IPS-NIHi11 (cell line): ENCODE measurements around the gene EHD4.

ENCODE experiments used
- DNase-seq: peaks from one replicate; pipeline ENCODE4 v3.0.0; 2012; ENCODE audit warnings: mixed read lengths, low spot score

EHD4 gene

GRCh38 chr15:41980654-41981323 is 8.4 kb upstream of the EHD4 start:
- DNase-seq: no peak

GRCh38 chr15:41979493-41980266 is 7.3 kb upstream of the EHD4 start:
- DNase-seq: no peak

DNA sequence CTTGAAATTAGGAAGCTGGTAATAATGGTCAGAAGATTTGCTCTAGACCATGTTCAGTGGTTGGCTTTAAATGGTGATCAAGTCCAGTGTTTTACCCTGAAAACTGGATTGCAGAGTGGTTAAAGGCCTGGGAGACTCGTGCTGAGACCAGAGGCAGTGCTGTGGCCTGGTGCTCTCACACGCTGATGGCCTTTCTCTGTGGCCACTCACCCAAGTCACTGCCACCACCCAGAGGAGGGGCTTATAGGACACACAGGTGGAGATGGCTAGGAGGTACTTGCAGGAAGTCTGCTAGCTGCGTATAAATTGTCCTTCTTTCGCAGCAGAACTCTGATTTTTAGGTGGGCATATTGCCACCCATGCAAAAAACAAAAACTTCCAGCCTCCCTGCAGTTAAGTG is 6.2 kb upstream of the EHD4 start:
- DNase-seq: no peak

- no peak for DNase-seq
Measured at GRCh38 chr15:41977757-41978383, 5.5 kb upstream of the EHD4 start.

- DNase-seq: no peak
Measured at GRCh38 chr15:41975669-41976068, 3.3 kb upstream of the EHD4 start.

DNA sequence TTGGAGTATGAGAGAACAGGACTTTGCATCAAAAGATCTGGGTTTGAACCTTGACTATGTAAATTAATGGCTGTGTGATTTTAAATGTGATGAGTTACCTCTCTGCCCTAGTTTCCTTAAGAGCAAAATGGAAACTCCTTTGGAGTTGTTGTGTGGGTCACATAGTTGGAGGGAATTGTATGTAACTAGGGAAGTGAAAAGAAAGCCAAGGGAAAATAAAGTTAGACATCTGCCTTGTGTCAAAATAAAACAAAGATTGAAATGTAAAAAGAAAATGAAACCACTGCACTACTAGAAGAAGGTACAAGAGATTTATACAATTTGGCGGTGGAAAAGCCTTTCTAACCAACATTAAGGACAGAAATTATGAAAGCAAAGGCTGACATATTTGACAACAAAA is 1.7 kb upstream of the EHD4 start:
- no peak for DNase-seq

DNA sequence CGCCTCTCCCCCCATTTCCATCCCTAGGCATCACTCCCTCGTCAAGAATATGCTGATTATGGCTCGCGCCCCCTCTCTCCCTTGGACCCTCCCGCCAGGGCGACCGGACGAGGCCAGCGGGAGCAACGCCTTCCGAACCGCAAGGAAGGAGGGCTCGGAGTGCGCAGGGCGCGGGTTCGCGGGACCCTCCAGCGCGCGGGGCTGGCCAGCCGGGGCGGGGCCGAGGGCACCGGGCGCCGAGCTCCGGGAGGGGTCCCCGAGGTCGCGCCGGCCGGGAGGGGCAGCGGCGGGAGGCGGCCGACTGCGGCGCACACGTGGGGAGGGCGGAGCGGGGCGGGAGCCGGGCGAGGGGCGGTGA is 483 bp downstream of the EHD4 start:
- peak; percentile 62 for DNase-seq

DNA sequence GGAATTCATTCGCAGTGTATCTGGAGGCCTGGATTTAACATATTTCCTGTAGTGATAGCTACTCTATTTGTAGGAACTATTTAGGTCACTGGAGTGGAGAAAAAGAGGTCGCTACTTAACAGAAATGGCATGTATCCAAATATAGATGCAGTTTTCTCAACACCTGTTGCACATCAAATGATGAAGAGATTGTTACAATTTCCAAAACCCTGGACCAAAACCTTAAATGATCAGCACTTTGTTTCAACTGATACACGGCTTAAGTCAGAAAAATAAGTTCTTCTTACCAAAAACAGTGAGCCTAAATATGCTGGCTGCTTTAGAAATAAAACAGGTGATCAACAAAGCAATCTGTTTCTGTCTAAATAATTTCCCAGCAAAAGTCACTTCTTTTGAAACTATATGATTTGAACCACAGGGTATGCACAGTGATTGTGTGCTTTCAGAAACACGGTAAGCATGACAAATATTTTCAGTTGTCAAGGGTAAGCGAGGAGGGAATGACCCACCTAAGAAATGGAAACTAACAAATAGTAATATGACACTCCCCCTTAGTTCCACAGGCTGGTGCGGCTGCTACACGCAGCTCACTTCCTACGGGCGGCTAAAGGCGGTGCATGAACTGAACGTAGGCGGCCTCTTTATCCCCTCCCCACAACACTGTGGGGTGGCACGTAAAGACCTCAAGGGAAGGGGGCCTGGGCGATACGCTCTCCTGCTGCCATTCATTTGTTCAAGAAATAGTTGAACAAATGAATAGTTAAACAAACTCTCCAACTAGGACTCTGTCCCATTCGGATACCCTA is 1.1 kb downstream of the EHD4 start:
- DNase-seq: peak; percentile 52

- no peak for DNase-seq
Measured at GRCh38 chr15:41970456-41970855, 1.9 kb downstream of the EHD4 start.

DNA sequence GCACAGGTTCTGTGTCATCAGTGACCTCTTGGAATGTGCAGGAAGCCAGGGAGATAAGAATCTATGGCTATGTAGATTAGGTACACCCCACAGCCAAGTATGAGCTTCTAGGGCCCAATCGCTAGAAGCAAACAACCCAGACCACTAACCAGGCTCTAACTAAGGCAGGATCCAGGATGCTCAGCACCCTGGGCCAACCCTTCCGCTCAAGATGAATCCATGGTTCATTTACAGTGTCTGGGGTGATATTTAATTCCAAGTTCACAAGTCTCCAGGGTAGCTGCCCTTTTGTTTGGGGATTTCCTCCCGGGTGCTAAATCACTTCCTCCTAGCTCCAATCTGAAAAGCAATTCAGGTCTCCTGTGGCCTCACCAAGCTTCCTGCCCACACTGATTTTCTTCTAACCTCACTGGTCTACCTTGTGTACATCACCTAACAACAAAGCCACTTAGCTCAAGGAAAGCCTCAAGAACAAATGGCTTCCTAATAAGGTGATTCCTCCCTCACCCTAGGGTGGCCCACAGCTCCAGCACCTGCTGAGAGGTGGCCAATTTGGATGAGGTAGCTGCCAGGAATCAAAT is 2.4 kb downstream of the EHD4 start:
- no peak for DNase-seq

- DNase-seq: no peak
Measured at GRCh38 chr15:41968701-41969100, 3.7 kb downstream of the EHD4 start.

DNA sequence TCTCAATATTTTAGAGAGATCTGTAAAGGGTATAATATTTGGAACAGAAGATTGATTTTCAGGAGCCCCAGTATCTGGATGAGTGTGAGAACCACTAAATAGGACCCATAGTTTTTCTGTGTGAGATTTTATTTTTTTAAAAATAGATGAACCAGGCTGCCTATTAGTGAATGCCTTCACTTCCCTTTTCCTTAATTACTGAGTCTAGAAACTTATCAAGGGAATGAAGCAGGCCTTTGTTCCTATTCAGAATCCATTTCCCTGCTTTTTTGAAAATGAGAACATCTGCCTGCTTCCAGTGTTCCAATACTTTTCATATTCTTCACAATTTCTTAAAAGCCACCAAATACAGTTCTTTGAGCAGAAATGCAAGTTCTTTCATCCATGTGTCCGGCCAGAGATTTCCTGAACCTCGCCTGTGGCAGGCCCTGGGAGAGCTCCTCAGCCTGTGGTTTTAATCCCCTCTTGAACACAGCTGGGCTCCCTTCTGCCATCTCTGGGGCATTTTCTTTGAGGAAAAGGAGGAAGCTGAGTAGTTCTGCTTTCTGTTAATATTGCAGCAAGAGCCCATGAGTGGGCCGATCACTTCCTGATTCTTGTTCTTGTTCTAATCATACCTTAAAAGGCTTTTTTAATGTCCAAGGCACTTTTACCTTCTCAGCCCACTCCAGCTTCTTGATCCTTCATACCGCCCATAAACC is 4.7 kb downstream of the EHD4 start:
- DNase-seq: no peak

DNA sequence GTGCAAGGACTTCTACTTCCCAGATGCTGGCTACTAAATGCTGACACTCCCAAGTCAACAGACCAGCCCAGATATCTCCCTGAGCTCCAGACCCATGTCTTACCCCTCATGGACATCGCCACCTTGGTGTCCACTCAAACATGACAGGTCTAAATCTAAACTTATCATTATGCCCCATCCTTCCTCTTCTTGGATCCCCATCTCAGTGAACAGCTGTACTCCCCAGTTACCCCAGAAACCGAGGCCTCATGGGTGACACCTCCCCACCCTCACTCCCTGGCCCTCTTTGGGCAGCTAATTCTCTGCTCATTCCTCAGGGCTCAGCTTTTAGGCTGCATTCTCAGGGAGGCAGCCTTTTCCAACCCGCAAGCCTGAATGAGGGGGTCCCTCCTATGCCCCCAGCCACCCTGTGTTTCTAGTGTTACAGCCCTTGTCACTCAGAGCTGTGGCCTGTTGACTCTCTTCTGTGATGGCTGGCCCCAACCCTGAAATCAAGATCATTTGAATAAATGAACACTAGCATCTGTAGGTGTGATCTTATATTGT is 5.4 kb downstream of the EHD4 start:
- no peak for DNase-seq

GRCh38 chr15:41966414-41966812 is 5.9 kb downstream of the EHD4 start:
- DNase-seq: no peak

- no peak for DNase-seq
Measured at GRCh38 chr15:41965441-41966413, 6.6 kb downstream of the EHD4 start.

DNA sequence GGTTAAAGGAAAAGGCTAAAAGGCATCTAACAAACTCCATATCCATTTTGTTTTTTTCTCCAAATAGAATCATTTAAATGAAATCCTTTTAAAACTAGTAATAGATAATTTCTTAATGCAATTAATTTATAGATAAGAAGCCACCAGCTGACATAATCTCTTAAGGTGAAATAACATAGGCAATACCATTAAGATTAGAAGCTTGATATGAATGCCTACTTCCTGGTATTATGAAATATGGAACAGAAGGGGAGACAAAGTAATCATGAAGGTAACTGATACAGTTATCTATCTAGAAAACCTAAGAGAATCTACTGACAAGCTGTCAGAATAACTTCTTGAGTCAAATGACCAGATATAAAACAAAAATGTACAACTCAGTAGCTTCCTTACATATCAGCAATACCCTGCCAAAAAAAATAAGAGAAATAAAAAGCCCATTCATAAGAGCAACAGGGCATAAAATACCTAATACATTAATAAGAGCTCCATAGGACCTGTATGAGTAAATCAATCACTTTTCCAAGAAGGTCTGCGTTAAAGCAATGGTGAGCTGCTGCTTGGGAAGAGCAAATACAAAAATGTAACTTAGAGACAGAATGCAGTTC is 10.7 kb downstream of the EHD4 start:
- no peak for DNase-seq

DNA sequence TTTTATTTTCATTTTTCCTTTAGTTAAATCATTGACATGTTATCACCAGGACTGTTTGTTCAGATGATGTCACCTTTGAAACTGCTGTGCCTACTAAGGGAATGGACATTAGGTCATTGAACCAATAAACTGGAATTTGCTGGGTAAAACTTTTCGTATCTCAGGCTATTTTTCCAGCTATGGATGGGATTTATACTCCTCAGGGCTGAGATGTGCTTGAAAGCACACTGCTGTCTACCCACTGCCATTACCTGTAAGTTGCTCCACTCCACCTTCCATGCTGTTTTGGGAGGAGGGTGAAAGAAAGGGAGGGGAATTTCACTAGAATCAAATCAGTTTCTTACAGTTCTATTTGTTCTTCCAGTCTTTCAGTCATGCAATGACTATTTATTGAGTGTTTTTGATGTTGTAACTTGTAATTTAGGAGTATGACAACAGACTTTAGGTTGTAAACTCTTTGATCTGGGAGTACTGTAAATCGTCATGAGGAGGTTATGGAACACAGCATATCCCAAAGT is 11.3 kb downstream of the EHD4 start:
- DNase-seq: no peak

DNA sequence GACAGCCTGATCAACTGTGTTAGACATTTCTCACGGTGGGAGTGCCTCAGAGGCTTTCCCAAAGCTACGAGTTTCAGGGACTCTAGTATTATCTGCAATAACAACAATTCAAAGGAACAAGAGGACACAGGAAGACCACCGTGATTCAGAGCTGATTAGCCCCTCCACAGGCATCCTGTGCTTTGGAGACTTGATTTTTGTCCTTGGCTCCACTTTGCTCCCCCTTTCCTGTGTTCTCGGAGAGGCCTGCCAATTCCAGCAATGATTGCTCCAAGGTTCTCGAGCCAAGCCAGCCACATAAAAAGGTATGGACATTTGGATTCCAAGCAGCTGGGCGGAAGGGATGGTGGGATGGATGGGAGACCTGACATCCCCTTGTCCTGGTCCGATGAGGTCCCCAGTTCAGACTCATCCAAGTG is 14.3 kb downstream of the EHD4 start:
- no peak for DNase-seq
